ENCODE data around the gene MAMDC2. TPM values are rescaled to one million over a fixed set of nuclear protein-coding genes. Genes with fewer than 3 reads are reported as not detected.

Gene MAMDC2
- total RNA-seq, 4 donors from 2014 or later: 15.8 to 19.6 (median 18.4) TPM

GRCh38 chr9:70083429-70083828, 39.8 kb downstream of the MAMDC2 start:
- intact Hi-C loops (cut with DNase I): no loop called here
- no peak overlapping the region for H3K4me3 ChIP-seq (replicated peaks in 1 of 3)
- 23 to 31% methylated on average over 1 of the region's 1 CpG for WGBS, 2 donors
- no peak for TF ChIP-seq CTCF (IDR thresholded peaks at IDR 0.05)
- no peak for TF ChIP-seq POLR2A (IDR thresholded peaks at IDR 0.05)
- peaks cover 29 to 44% of the 10 kb centered on the region in 2 donors for H3K4me1 ChIP-seq
- DNase-seq: peak; percentile 20 to 23
- H3K36me3 ChIP-seq: no peaks in the 10 kb centered on the region
- H3K27me3 ChIP-seq: no peaks in the 10 kb centered on the region
- H3K9me3 ChIP-seq: no peaks in the 10 kb centered on the region
- no peak overlapping the region for H3K27ac ChIP-seq

GRCh38 chr9:70085241-70085640, 41.6 kb downstream of the MAMDC2 start:
- Histone ChIP-seq H3K4me1 (peaks cover 23 to 36% of the 10 kb centered on the region in 2 donors), H3K27me3 (no peaks in the 10 kb centered on the region), H3K4me3 (replicated peaks in 1 of 3) (no peak overlapping the region), H3K9me3 (no peaks in the 10 kb centered on the region), H3K27ac (no peak overlapping the region), H3K36me3 (no peaks in the 10 kb centered on the region)
- no peak for DNase-seq
- intact Hi-C loops (cut with DNase I): no loop called here
- no peak for TF ChIP-seq CTCF (IDR thresholded peaks at IDR 0.05)
- 62 to 69% methylated on average over 4 of the region's 4 CpGs for WGBS, 2 donors

- Histone ChIP-seq H3K36me3 (no peaks in the 10 kb centered on the region), H3K9me3 (no peaks in the 10 kb centered on the region), H3K4me3 (replicated peaks in 1 of 3) (no peak overlapping the region), H3K27ac (no peak overlapping the region), H3K27me3 (no peaks in the 10 kb centered on the region), H3K4me1 (peaks cover 17% of the 10 kb centered on the region in 2 donors)
- DNase-seq: no peak
- WGBS, 2 donors: 76 to 80% methylated on average over 2 of the region's 2 CpGs
- intact Hi-C loops (cut with DNase I): no loop called here
- TF ChIP-seq POLR2A (IDR thresholded peaks at IDR 0.05): no peak
- no peak for TF ChIP-seq CTCF (IDR thresholded peaks at IDR 0.05)
Observed at GRCh38 chr9:70091103-70091502, 47.5 kb downstream of the MAMDC2 start.

GRCh38 chr9:70091572-70091971, 47.9 kb downstream of the MAMDC2 start:
- Histone ChIP-seq H3K36me3 (no peaks in the 10 kb centered on the region), H3K9me3 (no peaks in the 10 kb centered on the region), H3K4me1 (peaks cover 12% of the 10 kb centered on the region in 2 donors), H3K27me3 (no peaks in the 10 kb centered on the region), H3K4me3 (replicated peaks in 1 of 3) (no peak overlapping the region), H3K27ac (no peak overlapping the region)
- 78% methylated on average over 5 of the region's 5 CpGs for WGBS, 2 donors
- intact Hi-C loops (cut with DNase I): no loop called here
- no peak for DNase-seq
- no peak for TF ChIP-seq CTCF (IDR thresholded peaks at IDR 0.05)
- TF ChIP-seq POLR2A (IDR thresholded peaks at IDR 0.05): no peak

GRCh38 chr9:70092190-70092589, 48.5 kb downstream of the MAMDC2 start:
- TF ChIP-seq POLR2A (IDR thresholded peaks at IDR 0.05) (no peak), CTCF (IDR thresholded peaks at IDR 0.05) (no peak)
- Histone ChIP-seq H3K27me3 (no peaks in the 10 kb centered on the region), H3K9me3 (no peaks in the 10 kb centered on the region), H3K36me3 (no peaks in the 10 kb centered on the region), H3K27ac (no peak overlapping the region), H3K4me3 (replicated peaks in 1 of 3) (no peak overlapping the region), H3K4me1 (peaks cover 8 to 9% of the 10 kb centered on the region in 2 donors)
- 76 to 94% methylated on average over 2 of the region's 2 CpGs for WGBS, 2 donors
- intact Hi-C loops (cut with DNase I): no loop called here
- DNase-seq: no peak

All from thyroid gland (tissue), 4 donors.